NT2/D1 (cell line): ENCODE results near the gene MYRF.

Experiments used
- DNase-seq: peaks from one replicate; pipeline ENCODE4 v3.0.0-alpha.2; 2011; ENCODE audit warnings: low read depth, low spot score
- H3K27me3 ChIP-seq: 2 replicates; pipeline ENCODE4 v1.6.0; 2011; ENCODE audit warnings: mild to moderate bottlenecking; ENCODE audit not compliant: insufficient read length, insufficient read depth
- H3K36me3 ChIP-seq: 2 replicates; pipeline ENCODE4 v1.6.1; 2011; ENCODE audit warnings: mild to moderate bottlenecking, low read length, mixed read lengths; ENCODE audit not compliant: insufficient read depth, insufficient read length
- H3K4me1 ChIP-seq: 2 replicates; pipeline ENCODE4 v1.5.1; 2011; ENCODE audit not compliant: insufficient read depth, insufficient read length
- H3K4me3 ChIP-seq: 2 replicates; pipeline ENCODE4 v1.5.1; 2011; ENCODE audit warnings: low read depth; ENCODE audit not compliant: insufficient read length
- H3K9ac ChIP-seq: 2 replicates; pipeline ENCODE4 v1.6.0; 2011; ENCODE audit warnings: low read depth; ENCODE audit not compliant: insufficient read length
- H3K9me3 ChIP-seq: 2 replicates; pipeline ENCODE4 v1.5.1; 2011; ENCODE audit warnings: mild to moderate bottlenecking, low read length; ENCODE audit not compliant: insufficient read depth
- SUZ12 ChIP-seq: IDR thresholded peaks from 2 replicates; pipeline ENCODE4 v1.6.1; 2011; ENCODE audit not compliant: insufficient read length, insufficient read depth; ENCODE audit errors: extremely low read depth
- YY1 ChIP-seq: IDR thresholded peaks from 2 replicates; pipeline ENCODE4 v1.6.1; 2011; ENCODE audit not compliant: insufficient read length, insufficient read depth
- ZNF274 ChIP-seq: IDR thresholded peaks from 2 replicates; pipeline ENCODE4 v1.6.1; 2011; ENCODE audit warnings: mild to moderate bottlenecking, low read depth, low read length

The MYRF gene

GRCh38 chr11:61833926-61834277 lies 81.5 kb downstream of the MYRF start:
- H3K4me3 ChIP-seq = no peak overlapping the region
- peaks cover 55% of the 10 kb centered on the region for H3K36me3 ChIP-seq
- no peaks in the 10 kb centered on the region for H3K27me3 ChIP-seq
- peak overlapping the region; percentile 58 for H3K9ac ChIP-seq
- DNase-seq = no peak
- H3K4me1 ChIP-seq = peaks cover 32% of the 10 kb centered on the region
- H3K9me3 ChIP-seq = no peaks in the 10 kb centered on the region
- TF ChIP-seq SUZ12 (no peak), ZNF274 (no peak), YY1 (no peak)

GRCh38 chr11:61834278-61835048 lies 82.0 kb downstream of the MYRF start:
- peaks cover 32% of the 10 kb centered on the region for H3K4me1 ChIP-seq

DNA sequence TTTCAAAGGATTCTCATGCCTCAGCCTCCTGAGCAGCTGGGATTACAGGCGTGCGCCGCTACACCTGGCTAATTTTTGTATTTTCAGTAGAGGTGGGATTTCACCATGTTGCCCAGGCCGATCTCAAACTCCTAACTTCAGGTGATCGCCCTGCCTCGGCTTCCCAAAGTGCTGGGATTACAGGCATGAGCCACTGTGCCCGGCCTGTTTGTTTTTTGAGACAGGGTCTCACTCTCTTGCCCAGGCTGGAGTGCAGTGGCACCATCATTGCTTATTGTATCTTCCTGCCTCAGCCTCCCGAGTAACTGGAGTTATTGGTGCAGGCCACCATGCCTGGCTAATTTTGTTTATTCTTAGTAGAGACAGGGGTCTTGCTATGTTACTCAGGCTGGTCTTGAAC lies 83.8 kb downstream of the MYRF start:
- no peaks in the 10 kb centered on the region for H3K27me3 ChIP-seq
- peaks cover 27% of the 10 kb centered on the region for H3K4me1 ChIP-seq
- peaks cover 71% of the 10 kb centered on the region for H3K36me3 ChIP-seq
- no peak overlapping the region for H3K9ac ChIP-seq
- TF ChIP-seq SUZ12 = no peak
- no peak for TF ChIP-seq ZNF274
- TF ChIP-seq YY1 = no peak
- DNase-seq = no peak
- H3K9me3 ChIP-seq = no peaks in the 10 kb centered on the region
- no peak overlapping the region for H3K4me3 ChIP-seq

More at GRCh38 chr11:61834278-61835048, 82.0 kb downstream of the MYRF start:
- no peak for DNase-seq
- no peaks in the 10 kb centered on the region for H3K27me3 ChIP-seq
- H3K9ac ChIP-seq = peak overlapping the region; percentile 62
- peaks cover 59% of the 10 kb centered on the region for H3K36me3 ChIP-seq
- no peaks in the 10 kb centered on the region for H3K9me3 ChIP-seq
- no peak overlapping the region for H3K4me3 ChIP-seq
- TF ChIP-seq SUZ12 = no peak
- TF ChIP-seq ZNF274 = no peak
- no peak for TF ChIP-seq YY1

DNA sequence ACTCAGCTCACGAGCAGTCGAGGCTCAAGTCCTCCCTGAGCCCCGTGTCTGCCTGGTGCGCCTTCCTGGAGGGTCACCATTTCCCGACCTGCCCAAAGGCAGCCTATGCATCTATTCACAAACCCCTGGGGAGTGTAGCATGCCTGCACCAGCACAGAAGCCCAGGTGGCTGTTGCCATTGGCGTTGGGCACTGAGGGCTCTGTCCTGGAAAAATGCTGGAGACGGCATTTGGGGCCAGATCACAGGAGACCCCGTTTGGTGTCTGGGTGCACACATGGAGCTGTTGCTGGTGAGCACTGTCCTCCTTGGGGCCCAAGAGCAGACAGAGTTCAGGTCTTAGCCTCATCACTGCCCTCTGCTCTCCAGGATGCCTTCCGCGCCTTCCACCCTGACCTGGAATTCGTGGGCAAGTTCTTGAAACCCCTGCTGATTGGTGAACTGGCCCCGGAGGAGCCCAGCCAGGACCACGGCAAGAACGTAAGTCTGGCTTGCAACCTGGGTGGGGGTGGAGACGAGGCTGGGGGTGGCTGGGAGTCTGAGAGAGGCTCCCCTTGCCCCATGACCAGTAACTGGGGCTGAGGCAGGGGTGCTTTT lies 85.1 kb downstream of the MYRF start:
- peaks cover 72% of the 10 kb centered on the region for H3K36me3 ChIP-seq
- no peak overlapping the region for H3K4me3 ChIP-seq

More for the DNA sequence above, 85.1 kb downstream of the MYRF start:
- H3K9me3 ChIP-seq = no peaks in the 10 kb centered on the region
- peaks cover 19% of the 10 kb centered on the region for H3K4me1 ChIP-seq
- H3K9ac ChIP-seq = no peak overlapping the region
- no peak for TF ChIP-seq YY1
- TF ChIP-seq SUZ12 = no peak
- DNase-seq = no peak
- no peaks in the 10 kb centered on the region for H3K27me3 ChIP-seq
